ENCODE data around the gene MRPS15. TPM values are rescaled to one million over a fixed set of nuclear protein-coding genes. Genes with fewer than 3 reads are reported as not detected.

Gene MRPS15
- total and polyA plus RNA-seq, 2 of the 13 experiments (the other 11 are each of a cell fraction or from before 2014, with no cell fraction given), result 59.0 to 113 TPM

DNA sequence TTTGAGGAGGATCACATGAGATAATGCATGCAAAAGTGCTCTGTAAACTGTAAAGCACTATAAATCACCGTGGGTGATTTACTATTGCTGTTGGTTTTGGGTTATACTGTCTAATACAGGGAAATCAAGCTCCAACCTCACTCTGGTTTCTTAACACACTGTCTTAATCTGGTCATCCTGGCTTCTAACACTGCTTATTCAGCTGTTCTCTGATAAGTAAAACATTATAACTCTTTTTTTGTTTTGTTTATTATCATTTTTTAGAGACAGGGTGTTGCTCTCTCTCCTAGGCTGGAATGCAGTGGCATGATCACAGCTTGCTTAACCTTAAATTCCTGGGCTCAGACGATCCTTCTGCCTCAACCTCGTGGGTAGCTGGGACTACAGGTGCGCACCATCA, 44.6 kb downstream of the MRPS15 start:
- Histone ChIP-seq H3K4me2 (ENCODE audit: low read depth, low read length) (no peak overlapping the region), H3K4me1 (ENCODE audit: insufficient read depth, low read length) (peaks cover 13% of the 10 kb centered on the region), H2AFZ (ENCODE audit: low read length) (no peak overlapping the region), H3K27ac (ENCODE audit: extremely low read length, insufficient read depth, low read length) (no peak overlapping the region), H3K79me2 (ENCODE audit: insufficient read depth, low read length) (no peaks in the 10 kb centered on the region), H4K20me1 (ENCODE audit: insufficient read depth, low read length) (no peaks in the 10 kb centered on the region), H3K9me3 (ENCODE audit: low read length) (no peaks in the 10 kb centered on the region), H3K27me3 (ENCODE audit: control insufficient read depth in 1 of 2, insufficient read depth in 2 of 2, low read length in 2 of 2) (no peaks in the 10 kb centered on the region), H3K4me3 (replicated peaks in 1 of 3; ENCODE audit: insufficient read depth in 1 of 3, low read depth in 2 of 3, low read length in 3 of 3) (no peak overlapping the region), H3K36me3 (replicated peaks in 1 of 2; ENCODE audit: control insufficient read depth in 1 of 2, insufficient read depth in 2 of 2, low read length in 2 of 2) (no peaks in the 10 kb centered on the region; a peak in 1 of 5 replicates), H3K9ac (ENCODE audit: insufficient read depth, low read depth, low read length) (no peak overlapping the region)
- TF ChIP-seq ZBTB42 (CRISPR knock-in tag; IDR thresholded peaks at IDR 0.05) (no peak), DBP (CRISPR knock-in tag; IDR thresholded peaks at IDR 0.05; ENCODE audit: not compliant biosample characterization) (no peak), HNF1B (CRISPR knock-in tag; IDR thresholded peaks at IDR 0.05) (no peak), JUND (CRISPR knock-in tag; IDR thresholded peaks at IDR 0.05) (no peak), ZNF101 (CRISPR knock-in tag; IDR thresholded peaks at IDR 0.05; ENCODE audit: borderline replicate concordance, low read depth) (no peak), RAD21 (CRISPR knock-in tag; IDR thresholded peaks at IDR 0.05) (no peak), ZNF367 (CRISPR knock-in tag; IDR thresholded peaks at IDR 0.05; ENCODE audit: borderline replicate concordance) (no peak), PCBP2 (optimal IDR thresholded peaks at IDR 0.05; ENCODE audit: low read depth, low read length, poor library complexity, severe bottlenecking) (no peak), DMTF1 (CRISPR knock-in tag; IDR thresholded peaks at IDR 0.05) (no peak), ARNTL (CRISPR knock-in tag; IDR thresholded peaks at IDR 0.05) (no peak), ZNF883 (CRISPR knock-in tag; IDR thresholded peaks at IDR 0.05; ENCODE audit: not compliant biosample characterization) (no peak)
- TF ChIP-seq, protein P1, sequence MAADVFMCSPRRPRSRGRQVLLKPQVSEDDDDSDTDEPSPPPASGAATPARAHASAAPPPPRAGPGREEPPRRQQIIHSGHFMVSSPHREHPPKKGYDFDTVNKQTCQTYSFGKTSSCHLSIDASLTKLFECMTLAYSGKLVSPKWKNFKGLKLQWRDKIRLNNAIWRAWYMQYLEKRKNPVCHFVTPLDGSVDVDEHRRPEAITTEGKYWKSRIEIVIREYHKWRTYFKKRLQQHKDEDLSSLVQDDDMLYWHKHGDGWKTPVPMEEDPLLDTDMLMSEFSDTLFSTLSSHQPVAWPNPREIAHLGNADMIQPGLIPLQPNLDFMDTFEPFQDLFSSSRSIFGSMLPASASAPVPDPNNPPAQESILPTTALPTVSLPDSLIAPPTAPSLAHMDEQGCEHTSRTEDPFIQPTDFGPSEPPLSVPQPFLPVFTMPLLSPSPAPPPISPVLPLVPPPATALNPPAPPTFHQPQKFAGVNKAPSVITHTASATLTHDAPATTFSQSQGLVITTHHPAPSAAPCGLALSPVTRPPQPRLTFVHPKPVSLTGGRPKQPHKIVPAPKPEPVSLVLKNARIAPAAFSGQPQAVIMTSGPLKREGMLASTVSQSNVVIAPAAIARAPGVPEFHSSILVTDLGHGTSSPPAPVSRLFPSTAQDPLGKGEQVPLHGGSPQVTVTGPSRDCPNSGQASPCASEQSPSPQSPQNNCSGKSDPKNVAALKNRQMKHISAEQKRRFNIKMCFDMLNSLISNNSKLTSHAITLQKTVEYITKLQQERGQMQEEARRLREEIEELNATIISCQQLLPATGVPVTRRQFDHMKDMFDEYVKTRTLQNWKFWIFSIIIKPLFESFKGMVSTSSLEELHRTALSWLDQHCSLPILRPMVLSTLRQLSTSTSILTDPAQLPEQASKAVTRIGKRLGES (CRISPR knock-in tag; IDR thresholded peaks at IDR 0.05; ENCODE audit: borderline replicate concordance), result no peak
- TF ChIP-seq, protein P2, sequence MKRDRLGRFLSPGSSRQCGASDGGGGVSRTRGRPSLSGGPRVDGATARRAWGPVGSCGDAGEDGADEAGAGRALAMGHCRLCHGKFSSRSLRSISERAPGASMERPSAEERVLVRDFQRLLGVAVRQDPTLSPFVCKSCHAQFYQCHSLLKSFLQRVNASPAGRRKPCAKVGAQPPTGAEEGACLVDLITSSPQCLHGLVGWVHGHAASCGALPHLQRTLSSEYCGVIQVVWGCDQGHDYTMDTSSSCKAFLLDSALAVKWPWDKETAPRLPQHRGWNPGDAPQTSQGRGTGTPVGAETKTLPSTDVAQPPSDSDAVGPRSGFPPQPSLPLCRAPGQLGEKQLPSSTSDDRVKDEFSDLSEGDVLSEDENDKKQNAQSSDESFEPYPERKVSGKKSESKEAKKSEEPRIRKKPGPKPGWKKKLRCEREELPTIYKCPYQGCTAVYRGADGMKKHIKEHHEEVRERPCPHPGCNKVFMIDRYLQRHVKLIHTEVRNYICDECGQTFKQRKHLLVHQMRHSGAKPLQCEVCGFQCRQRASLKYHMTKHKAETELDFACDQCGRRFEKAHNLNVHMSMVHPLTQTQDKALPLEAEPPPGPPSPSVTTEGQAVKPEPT (CRISPR knock-in tag; IDR thresholded peaks at IDR 0.05; ENCODE audit: low read depth), result no peak
- no peak for DNase-seq (ENCODE audit: low spot score)
- ChIA-PET POLR2A (interaction anchor here (1.8 kb wide), 1 partner anchor 33 kb away, joined by 6 read pairs; no protein-coding TSS in a partner anchor), CTCF (ENCODE audit: low intra/inter-chr PET ratio, low total read pairs) (no interaction called here)
- in situ Hi-C loops (cut with HindIII; ENCODE audit: extremely low pct_ligation_motif_present, low pct_unique_long_range_greater_than_20kb), result no loop called here
- no peak for ATAC-seq
- WGBS (ENCODE audit: low lambda C conversion rate), result 89% methylated on average over 4 of the region's 4 CpGs
- no TSS peak for BruUV-seq (replicated peaks)
- no peak for FAIRE-seq
- intact Hi-C loops (cut with micrococcal nuclease; ENCODE audit: unreplicated experiment), result no loop called here

Measured in HepG2 (cell line).